HG02840 (cell line): ENCODE results near the gene HMG20B.
"Not testable (repeated sequence)": the region's sequence is repeated elsewhere in the genome, so short reads cannot be mapped to it uniquely, and the experiment has no call there.

Experiments used
- ATAC-seq: cut with Tn5 transposase; IDR thresholded peaks from one replicate; pipeline ENCODE4 v1.9.1; 2021; ENCODE audit warnings: mild to moderate bottlenecking, moderate library complexity, moderate number of reproducible peaks; ENCODE audit not compliant: unreplicated experiment, low FRiP score

Gene HMG20B

GRCh38 chr19:3572855-3573161 is at the start of gene HMG20B:
Gene HMG20B (plus strand): TSS chr19:3572944. CDS start chr19:3573310, 366 bp downstream.
- no peak for ATAC-seq

GRCh38 chr19:3523361-3524077 is 49.2 kb upstream of the HMG20B start:
- ATAC-seq: no peak

- no peak for ATAC-seq
These were observed 48.5 kb upstream of the HMG20B start for GRCh38 chr19:3524078-3524842.

GRCh38 chr19:3524904-3525451 is 47.8 kb upstream of the HMG20B start:
- no peak for ATAC-seq

- no peak for ATAC-seq
These were observed 46.1 kb upstream of the HMG20B start for GRCh38 chr19:3526507-3527237.

- ATAC-seq: no peak
These were observed 45.4 kb upstream of the HMG20B start for GRCh38 chr19:3527238-3527910.

- no peak for ATAC-seq
These were observed 44.7 kb upstream of the HMG20B start for GRCh38 chr19:3528080-3528479.

GRCh38 chr19:3528539-3529211 is 44.1 kb upstream of the HMG20B start:
- no peak for ATAC-seq

GRCh38 chr19:3529299-3529698 is 43.4 kb upstream of the HMG20B start:
- ATAC-seq: not testable (repeated sequence)

- ATAC-seq: no peak
These were observed 42.4 kb upstream of the HMG20B start for GRCh38 chr19:3530389-3530788.

GRCh38 chr19:3531716-3532115 is 41.0 kb upstream of the HMG20B start:
- no peak for ATAC-seq

GRCh38 chr19:3532154-3532786 is 40.5 kb upstream of the HMG20B start:
- ATAC-seq: no peak

GRCh38 chr19:3533033-3533432 is 39.7 kb upstream of the HMG20B start:
- no peak for ATAC-seq

GRCh38 chr19:3533563-3534216 is 39.1 kb upstream of the HMG20B start:
- ATAC-seq: no peak

- no peak for ATAC-seq
These were observed 38.1 kb upstream of the HMG20B start for GRCh38 chr19:3534375-3535234.

- ATAC-seq: no peak
These were observed 37.6 kb upstream of the HMG20B start for GRCh38 chr19:3535235-3535535.

GRCh38 chr19:3535563-3535965 is 37.2 kb upstream of the HMG20B start:
- ATAC-seq: no peak

GRCh38 chr19:3535981-3536380 is 36.8 kb upstream of the HMG20B start:
- ATAC-seq: no peak
